K562 (cell line): ENCODE results near the gene PACS1. TPM values are rescaled to one million over a fixed set of nuclear protein-coding genes. Genes with fewer than 3 reads are reported as not detected.

Source experiments
- DIDO1 ChIP-seq: fragments of 450-650 bp; IDR thresholded peaks from 2 replicates; pipeline ENCODE4 v1.6.1; 2016; ENCODE audit warnings: low read depth, missing biosample characterization, missing genetic modification characterization
- GABPA ChIP-seq: fragments of 200-800 bp; sonication (Bioruptor generic); conservative IDR thresholded peaks from 2 replicates; pipeline ENCODE4 v1.6.1; 2016; ENCODE audit warnings: low read depth, missing genetic modification characterization, missing compliant biosample characterization
- KLF6 ChIP-seq: fragments of 250-450 bp; sonication (Bioruptor Pico); IDR thresholded peaks from 2 replicates; pipeline ENCODE4 v1.4.0; 2020; ENCODE audit warnings: mild to moderate bottlenecking, moderate library complexity, borderline replicate concordance
- U2AF2 ChIP-seq: fragments of 200-400 bp; formaldehyde crosslinking; optimal IDR thresholded peaks from 2 replicates; pipeline ENCODE3; 2017; ENCODE audit warnings: low read depth, mild to moderate bottlenecking, low read length
- ZBTB7A ChIP-seq: IDR thresholded peaks from 2 replicates; pipeline ENCODE4 v1.6.1; 2011; ENCODE audit warnings: low read depth, mild to moderate bottlenecking, low read length, moderate library complexity, borderline replicate concordance; ENCODE audit not compliant: control insufficient read depth
- ZNF280A ChIP-seq: fragments of 450-650 bp; IDR thresholded peaks from 2 replicates; pipeline ENCODE4 v1.6.1; 2018; ENCODE audit warnings: mild to moderate bottlenecking, low read depth; ENCODE audit not compliant: partially characterized antibody
- ZNF41 ChIP-seq: fragments of 250-450 bp; sonication (Bioruptor Pico); conservative IDR thresholded peaks from 2 replicates; pipeline ENCODE4 v1.4.0; 2020; ENCODE audit warnings: mild to moderate bottlenecking
- ZNF584 ChIP-seq: fragments of 200-800 bp; sonication (Bioruptor generic); IDR thresholded peaks from 2 replicates; pipeline ENCODE4 v1.6.1; 2016; ENCODE audit warnings: low read depth, mild to moderate bottlenecking, missing genetic modification characterization, missing compliant biosample characterization
- polyA plus RNA-seq, 8 experiments: library from polyadenylated mRNA; depleted of rRNA in 4 of 8; stranded (reverse) in 5 of 8; unstranded in 3 of 8; fragments of >200 nt; fragmentation: Nextera tagmentation in 2 of 8; fragmentation: Illumina TruSeq in 1 of 8; extraction: Ambion mirVana in 2 of 8; extraction: Trizol in 1 of 8; gene quantifications; 2 replicates each; pipeline versions ENCODE4 v1.2.1 to v1.2.3, GENCODE V29; 2011 to 2014; ENCODE audit warnings: inconsistent platforms in 1 of 8, missing spikeins in 1 of 8
- total RNA-seq, 7 experiments: library from RNA; depleted of rRNA in 6 of 7; stranded (reverse); fragments of >200 nt in 6 of 7; fragmentation: Illumina TruSeq in 2 of 7; extraction: Trizol in 2 of 7; gene quantifications; 2 replicates each; pipeline versions ENCODE4 v1.2.1 to v1.2.3, GENCODE V29; 2011 to 2021; ENCODE audit warnings: low replicate concordance in 1 of 7
- TF ChIP-seq, protein P1 (sequence below), 2 experiments: fragments of 450-650 bp; IDR thresholded peaks; 2 replicates each; pipeline ENCODE4 v1.6.1; 2016; ENCODE audit warnings: mild to moderate bottlenecking in 2 of 2, borderline replicate concordance in 1 of 2, low read depth in 1 of 2, moderate library complexity in 1 of 2

PACS1 gene
- total and polyA plus RNA-seq, 9 of the 15 experiments (the other 6 are each of a cell fraction or from before 2014, with no cell fraction given) = 0.34 to 28.1 (median 8.5) TPM

DNA sequence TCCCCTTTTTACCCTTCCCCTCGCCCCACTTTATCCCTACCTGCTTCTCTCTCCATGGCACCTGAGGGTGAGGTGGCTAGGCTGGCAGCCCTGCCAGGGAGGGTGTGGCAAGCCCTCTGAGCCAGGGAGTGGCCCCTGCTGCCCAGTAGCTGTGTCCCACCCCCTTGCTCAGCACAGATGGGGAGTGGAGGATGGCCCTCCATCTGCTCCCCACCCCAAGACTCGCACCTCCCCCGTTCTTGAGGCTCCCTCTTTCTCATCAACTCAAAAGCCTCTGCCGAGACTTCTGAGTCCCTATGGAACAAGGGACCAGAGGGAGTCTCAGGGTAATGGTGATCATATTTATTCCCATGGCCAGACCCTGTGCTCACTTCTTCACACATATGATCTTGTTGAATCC lies 223.3 kb downstream of the PACS1 start (continued):
- no peak for TF ChIP-seq ZNF584 (CRISPR knock-in tag)
- TF ChIP-seq, protein P1, sequence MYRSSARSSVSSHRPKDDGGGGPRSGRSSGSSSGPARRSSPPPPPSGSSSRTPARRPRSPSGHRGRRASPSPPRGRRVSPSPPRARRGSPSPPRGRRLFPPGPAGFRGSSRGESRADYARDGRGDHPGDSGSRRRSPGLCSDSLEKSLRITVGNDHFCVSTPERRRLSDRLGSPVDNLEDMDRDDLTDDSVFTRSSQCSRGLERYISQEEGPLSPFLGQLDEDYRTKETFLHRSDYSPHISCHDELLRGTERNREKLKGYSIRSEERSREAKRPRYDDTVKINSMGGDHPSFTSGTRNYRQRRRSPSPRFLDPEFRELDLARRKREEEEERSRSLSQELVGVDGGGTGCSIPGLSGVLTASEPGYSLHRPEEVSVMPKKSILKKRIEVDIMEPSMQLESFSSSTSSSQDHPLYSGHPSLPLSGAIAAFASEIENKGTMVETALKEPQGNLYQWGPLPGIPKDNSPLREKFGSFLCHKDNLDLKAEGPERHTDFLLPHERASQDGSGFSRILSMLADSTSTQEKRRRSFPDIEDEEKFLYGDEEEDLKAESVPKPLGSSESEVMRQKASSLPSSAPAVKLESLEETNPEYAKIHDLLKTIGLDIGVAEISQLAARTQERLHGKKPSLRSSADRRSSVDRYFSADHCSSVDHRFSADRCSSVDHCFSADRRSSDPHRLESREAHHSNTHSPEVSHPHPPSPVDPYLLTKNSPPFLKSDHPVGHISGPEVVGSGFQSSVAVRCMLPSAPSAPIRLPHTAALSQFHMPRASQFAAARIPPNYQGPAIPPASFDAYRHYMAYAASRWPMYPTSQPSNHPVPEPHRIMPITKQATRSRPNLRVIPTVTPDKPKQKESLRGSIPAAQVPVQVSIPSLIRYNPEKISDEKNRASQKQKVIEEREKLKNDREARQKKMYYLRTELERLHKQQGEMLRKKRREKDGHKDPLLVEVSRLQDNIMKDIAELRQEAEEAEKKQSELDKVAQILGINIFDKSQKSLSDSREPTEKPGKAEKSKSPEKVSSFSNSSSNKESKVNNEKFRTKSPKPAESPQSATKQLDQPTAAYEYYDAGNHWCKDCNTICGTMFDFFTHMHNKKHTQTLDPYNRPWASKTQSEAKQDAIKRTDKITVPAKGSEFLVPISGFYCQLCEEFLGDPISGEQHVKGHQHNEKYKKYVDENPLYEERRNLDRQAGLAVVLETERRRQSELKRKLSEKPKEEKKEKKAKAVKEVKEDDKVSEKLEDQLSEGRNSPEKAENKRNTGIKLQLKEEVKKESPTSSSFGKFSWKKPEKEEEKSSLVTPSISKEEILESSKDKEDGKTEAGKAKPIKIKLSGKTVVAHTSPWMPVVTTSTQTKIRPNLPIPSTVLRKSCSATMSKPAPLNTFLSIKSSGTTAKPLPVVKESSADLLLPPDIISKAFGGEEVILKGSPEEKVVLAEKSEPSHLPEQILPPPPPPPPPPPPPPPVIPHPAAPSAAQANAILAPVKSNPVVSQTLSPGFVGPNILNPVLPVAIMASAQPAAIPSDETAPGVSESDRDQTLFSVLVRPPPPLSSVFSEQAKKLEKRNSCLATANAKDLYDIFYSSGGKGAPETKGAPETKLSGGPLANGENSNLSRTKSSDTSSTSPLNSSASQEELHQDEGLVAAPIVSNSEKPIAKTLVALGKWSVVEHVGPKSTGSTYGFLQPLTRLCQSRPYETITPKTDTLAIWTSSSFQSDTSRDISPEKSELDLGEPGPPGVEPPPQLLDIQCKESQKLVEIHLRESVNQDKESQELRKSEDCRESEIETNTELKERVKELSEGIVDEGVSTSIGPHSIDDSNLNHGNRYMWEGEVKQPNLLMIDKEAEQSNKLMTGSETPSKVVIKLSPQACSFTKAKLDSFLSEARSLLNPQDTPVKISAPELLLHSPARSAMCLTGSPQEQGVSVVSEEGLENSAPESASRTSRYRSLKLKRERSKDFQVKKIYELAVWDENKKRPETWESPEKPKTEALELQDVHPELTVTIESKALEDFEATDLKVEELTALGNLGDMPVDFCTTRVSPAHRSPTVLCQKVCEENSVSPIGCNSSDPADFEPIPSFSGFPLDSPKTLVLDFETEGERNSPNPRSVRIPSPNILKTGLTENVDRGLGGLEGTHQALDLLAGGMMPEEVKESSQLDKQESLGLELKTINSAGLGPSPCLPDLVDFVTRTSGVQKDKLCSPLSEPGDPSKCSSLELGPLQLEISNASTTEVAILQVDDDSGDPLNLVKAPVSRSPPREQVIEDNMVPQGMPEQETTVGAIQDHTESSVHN (IDR thresholded peaks at IDR 0.05; ENCODE audit: borderline replicate concordance in 1 of 2, low read depth in 1 of 2) = no peak
- no peak for TF ChIP-seq U2AF2
- no peak for TF ChIP-seq DIDO1 (tag)
- TF ChIP-seq KLF6 (CRISPR knock-in tag) = no peak
- TF ChIP-seq ZBTB7A = no peak
- no peak for TF ChIP-seq ZNF280A
- no peak for TF ChIP-seq GABPA
- no peak for TF ChIP-seq ZNF41 (CRISPR knock-in tag)
